GM23248 (cell line): ENCODE measurements around the gene RASAL2. TPM values are rescaled to one million over a fixed set of nuclear protein-coding genes. Genes with fewer than 3 reads are reported as not detected.

Experiments
- DNase-seq: peaks from one replicate; pipeline ENCODE4 v3.0.0-alpha.2; 2015
- H2AFZ ChIP-seq: fragments of 200-600 bp; sonication (generic); 2 replicates; pipeline ENCODE4 v1.6.1; 2016; ENCODE audit warnings: antibody characterized with exemption
- H3F3A ChIP-seq: fragments of 200-600 bp; sonication (generic); 2 replicates; pipeline ENCODE4 v1.6.1; 2016; ENCODE audit warnings: mild to moderate bottlenecking, antibody characterized with exemption, mixed run types; ENCODE audit not compliant: insufficient read depth
- H3K27ac ChIP-seq: fragments of 200-600 bp; sonication (generic); 2 replicates; pipeline ENCODE4 v1.5.1; 2016; ENCODE audit warnings: mild to moderate bottlenecking
- H3K27me3 ChIP-seq: fragments of 200-600 bp; sonication (generic); replicated peaks from 2 replicates; pipeline ENCODE4 v1.6.1; 2016; ENCODE audit warnings: mild to moderate bottlenecking; ENCODE audit not compliant: insufficient read depth
- H3K36me3 ChIP-seq: fragments of 200-600 bp; sonication (generic); 2 replicates; pipeline ENCODE4 v1.6.1; 2016; ENCODE audit warnings: low read depth, mild to moderate bottlenecking
- H3K4me1 ChIP-seq: fragments of 200-600 bp; sonication (generic); 2 replicates; pipeline ENCODE4 v1.6.1; 2016; ENCODE audit warnings: mild to moderate bottlenecking; ENCODE audit not compliant: insufficient read depth
- H3K4me2 ChIP-seq: fragments of 200-600 bp; sonication (generic); one replicate; pipeline ENCODE4 v1.6.1; 2016; ENCODE audit warnings: mild to moderate bottlenecking; ENCODE audit not compliant: unreplicated experiment
- H3K4me3 ChIP-seq: fragments of 200-600 bp; sonication (generic); 2 replicates; pipeline ENCODE4 v1.5.1; 2016; ENCODE audit warnings: mild to moderate bottlenecking
- H3K79me2 ChIP-seq: fragments of 200-600 bp; sonication (generic); 2 replicates; pipeline ENCODE4 v1.6.1; 2016; ENCODE audit warnings: mild to moderate bottlenecking; ENCODE audit not compliant: insufficient read depth
- H3K9ac ChIP-seq: fragments of 200-600 bp; sonication (generic); 2 replicates; pipeline ENCODE4 v1.6.1; 2016; ENCODE audit warnings: mild to moderate bottlenecking
- H3K9me2 ChIP-seq: fragments of 200-600 bp; sonication (generic); 2 replicates; pipeline ENCODE4 v1.6.1; 2016; ENCODE audit warnings: mixed run types, mild to moderate bottlenecking, moderate library complexity; ENCODE audit not compliant: insufficient read depth
- H3K9me3 ChIP-seq: fragments of 200-600 bp; sonication (generic); one replicate; pipeline ENCODE4 v1.6.1; 2017; ENCODE audit warnings: low read depth
- H4K20me1 ChIP-seq: fragments of 200-600 bp; sonication (generic); 2 replicates; pipeline ENCODE4 v1.6.0; 2016; ENCODE audit not compliant: insufficient read depth
- EZH2 ChIP-seq: fragments of 200-600 bp; sonication (generic); IDR thresholded peaks from 2 replicates; pipeline ENCODE4 v1.6.1; 2018; ENCODE audit warnings: antibody characterized with exemption, mild to moderate bottlenecking; ENCODE audit not compliant: insufficient read depth, poor library complexity, severe bottlenecking
- EZH2phosphoT487 ChIP-seq: fragments of 200-600 bp; sonication (generic); IDR thresholded peaks from 2 replicates; pipeline ENCODE4 v1.6.1; 2018; ENCODE audit warnings: antibody characterized with exemption, moderate library complexity, mild to moderate bottlenecking, low read depth; ENCODE audit not compliant: insufficient read depth
- WGBS, 2 experiments: methylation state at CpG; one replicate each; pipeline ENCODE4 v1.1.6; 2015 to 2017; ENCODE audit warnings: low lambda C conversion rate in 2 of 2, low coverage in 1 of 2; ENCODE audit errors: missing lambda C conversion rate in 2 of 2; 5-methylcytosine and 5-hydroxymethylcytosine counted together
- in situ Hi-C: fragments of 300-500 bp; cut with MboI; formaldehyde crosslinking; loops from 2 replicates; pipeline ENCODE4 v1.15.0; 2020
- polyA plus RNA-seq: library from polyadenylated mRNA; unstranded; fragments of >200 nt; fragmentation: Nextera tagmentation; extraction: Ambion mirVana; gene quantifications from 2 replicates; pipeline ENCODE4 v1.2.1, GENCODE V29; 2016
- total RNA-seq: library from RNA; depleted of rRNA; stranded (reverse); fragments of >200 nt; shearing (Covaris generic); gene quantifications from 2 replicates; pipeline ENCODE4 v1.2.3, GENCODE V29; 2014

The RASAL2 gene
- total and polyA plus RNA-seq, 2 experiments from 2014 or later: 10.1 to 23.1 TPM

GRCh38 chr1:178262120-178262500 lies 168.2 kb downstream of the RASAL2 start:
- Histone ChIP-seq H3K9me2 (no peaks in the 10 kb centered on the region), H2AFZ (no peak overlapping the region), H3K9ac (0 out of 2 replicates have a peak overlapping the region, but pooled peaks have one; percentile 9), H3F3A (peaks cover 20% of the 10 kb centered on the region), H3K79me2 (peaks cover 95% of the 10 kb centered on the region), H4K20me1 (no peaks in the 10 kb centered on the region), H3K36me3 (no peaks in the 10 kb centered on the region), H3K27me3 (no peaks in the 10 kb centered on the region), H3K27ac (peak overlapping the region; percentile 27), H3K4me2 (peak overlapping the region; percentile 11), H3K4me3 (no peak overlapping the region), H3K9me3 (no peaks in the 10 kb centered on the region), H3K4me1 (peaks cover 29% of the 10 kb centered on the region)
- TF ChIP-seq EZH2 (no peak), EZH2phosphoT487 (no peak)
- peak; percentile 64 for DNase-seq
- in situ Hi-C loops: no loop called here
- 26 to 27% methylated on average over 3 of the region's 3 CpGs for whole genome bisulfite sequencing, 2 experiments

GRCh38 chr1:178263341-178263740 lies 169.4 kb downstream of the RASAL2 start:
- Histone ChIP-seq H2AFZ (no peak overlapping the region), H3F3A (peaks cover 30% of the 10 kb centered on the region), H3K9ac (no peak overlapping the region), H3K9me3 (no peaks in the 10 kb centered on the region), H3K27me3 (no peaks in the 10 kb centered on the region), H3K4me2 (no peak overlapping the region), H3K4me1 (peaks cover 41% of the 10 kb centered on the region), H3K79me2 (peaks cover 95% of the 10 kb centered on the region), H3K27ac (peak overlapping the region; percentile 21), H3K9me2 (no peaks in the 10 kb centered on the region), H4K20me1 (no peaks in the 10 kb centered on the region), H3K36me3 (no peaks in the 10 kb centered on the region), H3K4me3 (no peak overlapping the region)
- TF ChIP-seq EZH2: no peak
- TF ChIP-seq EZH2phosphoT487: no peak
- WGBS, 2 experiments: 13 to 20% methylated on average over 2 of the region's 2 CpGs
- in situ Hi-C loops: no loop called here
- peak; percentile 9 for DNase-seq

- H3K36me3 ChIP-seq: no peaks in the 10 kb centered on the region
- H3K27me3 ChIP-seq: no peaks in the 10 kb centered on the region
- in situ Hi-C loops: no loop called here
- no peaks in the 10 kb centered on the region for H3K9me3 ChIP-seq
- no peak for TF ChIP-seq EZH2phosphoT487
- no peak for TF ChIP-seq EZH2
- no peak overlapping the region for H3K4me2 ChIP-seq
- H3K79me2 ChIP-seq: peaks cover 100% of the 10 kb centered on the region
- no peaks in the 10 kb centered on the region for H4K20me1 ChIP-seq
- no peak overlapping the region for H3K4me3 ChIP-seq
- H3F3A ChIP-seq: peaks cover 40% of the 10 kb centered on the region
- no peak overlapping the region for H3K27ac ChIP-seq
- H3K9me2 ChIP-seq: no peaks in the 10 kb centered on the region
- peaks cover 41% of the 10 kb centered on the region for H3K4me1 ChIP-seq
- no peak overlapping the region for H2AFZ ChIP-seq
- 78 to 82% methylated on average over 3 of the region's 3 CpGs for WGBS, 2 experiments
- no peak overlapping the region for H3K9ac ChIP-seq
- DNase-seq: no peak
Measured at GRCh38 chr1:178266113-178266512, 172.2 kb downstream of the RASAL2 start.

- Histone ChIP-seq H3F3A (peaks cover 40% of the 10 kb centered on the region), H3K79me2 (peaks cover 100% of the 10 kb centered on the region), H3K27me3 (no peaks in the 10 kb centered on the region), H3K4me1 (peaks cover 38% of the 10 kb centered on the region), H3K36me3 (no peaks in the 10 kb centered on the region), H2AFZ (no peak overlapping the region), H3K9ac (no peak overlapping the region), H4K20me1 (no peaks in the 10 kb centered on the region), H3K4me3 (no peak overlapping the region), H3K4me2 (no peak overlapping the region), H3K27ac (no peak overlapping the region), H3K9me3 (no peaks in the 10 kb centered on the region), H3K9me2 (no peaks in the 10 kb centered on the region)
- WGBS, 2 experiments: 73 to 76% methylated on average over 4 of the region's 4 CpGs
- no peak for DNase-seq
- in situ Hi-C loops: no loop called here
- TF ChIP-seq EZH2 (no peak), EZH2phosphoT487 (no peak)
Measured at GRCh38 chr1:178266619-178267066, 172.7 kb downstream of the RASAL2 start.
